H9 (cell line): ENCODE measurements around the gene MOGAT2. TPM values are rescaled to one million over a fixed set of nuclear protein-coding genes. Genes with fewer than 3 reads are reported as not detected.

ENCODE experiments used
- DNase-seq: peaks from one replicate; pipeline ENCODE4 v3.0.0-alpha.2; 2017
- H2AFZ ChIP-seq: one replicate; pipeline ENCODE4 v1.6.1; 2013; ENCODE audit warnings: mild to moderate bottlenecking, low read length, control low read depth, moderate library complexity
- H2AK5ac ChIP-seq: 2 replicates; pipeline ENCODE4 v1.6.1; 2013; ENCODE audit warnings: low read length, control low read depth, mixed read lengths; ENCODE audit not compliant: insufficient read length
- H2BK120ac ChIP-seq: one replicate; pipeline ENCODE4 v1.6.1; 2013; ENCODE audit warnings: low read depth, mild to moderate bottlenecking, low read length, control low read depth, inconsistent platforms; ENCODE audit not compliant: poor library complexity, severe bottlenecking
- H2BK12ac ChIP-seq: 2 replicates; pipeline ENCODE4 v1.6.1; 2013; ENCODE audit warnings: low read length, control low read depth, mixed read lengths, low read depth; ENCODE audit not compliant: insufficient read length
- H2BK15ac ChIP-seq: 2 replicates; pipeline ENCODE4 v1.6.1; 2013; ENCODE audit warnings: low read depth, low read length, control low read depth
- H2BK20ac ChIP-seq: one replicate; pipeline ENCODE4 v1.6.1; 2013; ENCODE audit warnings: low read depth, mild to moderate bottlenecking, low read length, control low read depth, inconsistent platforms; ENCODE audit not compliant: poor library complexity, severe bottlenecking
- H2BK5ac ChIP-seq: 2 replicates; pipeline ENCODE4 v1.6.1; 2013; ENCODE audit warnings: low read length, control low read depth, mixed read lengths; ENCODE audit not compliant: insufficient read length
- H3K14ac ChIP-seq: 2 replicates; pipeline ENCODE4 v1.6.1; 2013; ENCODE audit warnings: low read length, control low read depth; ENCODE audit not compliant: insufficient read depth
- H3K18ac ChIP-seq: 2 replicates; pipeline ENCODE4 v1.6.1; 2013; ENCODE audit warnings: low read depth, mild to moderate bottlenecking, mixed read lengths, low read length, control low read depth; ENCODE audit not compliant: insufficient read length
- H3K23ac ChIP-seq: 2 replicates; pipeline ENCODE4 v1.6.1; 2013; ENCODE audit warnings: low read length, control low read depth, mixed read lengths, low read depth; ENCODE audit not compliant: insufficient read length
- H3K23me2 ChIP-seq: 2 replicates; pipeline ENCODE4 v1.6.1; 2013; ENCODE audit warnings: low read depth, mild to moderate bottlenecking, mixed read lengths, low read length, control low read depth; ENCODE audit not compliant: insufficient read length, poor library complexity, severe bottlenecking
- H3K27ac ChIP-seq: 2 replicates; pipeline ENCODE4 v1.5.1; 2013; ENCODE audit warnings: low read length, control low read depth, mixed read lengths, low read depth; ENCODE audit not compliant: insufficient read length
- H3K27me3 ChIP-seq: 2 replicates; pipeline ENCODE4 v1.6.1; 2013; ENCODE audit warnings: low read length, control low read depth, inconsistent platforms; ENCODE audit not compliant: insufficient read depth
- H3K4ac ChIP-seq: 2 replicates; pipeline ENCODE4 v1.6.1; 2013; ENCODE audit warnings: low read depth, mild to moderate bottlenecking, control low read depth, inconsistent platforms, low read length, moderate library complexity
- H3K4me1 ChIP-seq: 2 replicates; pipeline ENCODE4 v1.6.1; 2013; ENCODE audit warnings: low read length, control low read depth, inconsistent platforms; ENCODE audit not compliant: insufficient read depth
- H3K4me2 ChIP-seq: 2 replicates; pipeline ENCODE4 v1.6.1; 2013; ENCODE audit warnings: low read length, control low read depth, mixed read lengths; ENCODE audit not compliant: insufficient read length, insufficient read depth
- H3K56ac ChIP-seq: 2 replicates; pipeline ENCODE4 v1.6.1; 2013; ENCODE audit warnings: low read depth, mild to moderate bottlenecking, mixed read lengths, low read length, control low read depth; ENCODE audit not compliant: insufficient read length
- H3K79me1 ChIP-seq: 2 replicates; pipeline ENCODE4 v1.6.1; 2013; ENCODE audit warnings: low read depth, mild to moderate bottlenecking, moderate library complexity, low read length, control low read depth, inconsistent platforms; ENCODE audit not compliant: insufficient read depth, poor library complexity, severe bottlenecking
- H3K79me2 ChIP-seq: 2 replicates; pipeline ENCODE4 v1.6.1; 2013; ENCODE audit warnings: low read length, control low read depth, inconsistent platforms; ENCODE audit not compliant: insufficient read depth
- H3K9ac ChIP-seq: 2 replicates; pipeline ENCODE4 v1.6.1; 2013; ENCODE audit warnings: low read length, control low read depth, mixed read lengths; ENCODE audit not compliant: insufficient read length; ENCODE audit errors: extremely low read depth
- H3K9me3 ChIP-seq: one replicate; pipeline ENCODE4 v1.6.1; 2013; ENCODE audit warnings: low read depth, low read length, inconsistent platforms; ENCODE audit not compliant: control insufficient read depth
- H3T11ph ChIP-seq: one replicate; pipeline ENCODE4 v1.6.1; 2013; ENCODE audit warnings: mild to moderate bottlenecking, low read length, control low read depth, inconsistent platforms
- H4K20me1 ChIP-seq: one replicate; pipeline ENCODE4 v1.6.1; 2013; ENCODE audit not compliant: control insufficient read depth, insufficient read length, insufficient read depth
- H4K5ac ChIP-seq: 2 replicates; pipeline ENCODE4 v1.6.1; 2013; ENCODE audit warnings: low read depth, mild to moderate bottlenecking, mixed read lengths, low read length, control low read depth; ENCODE audit not compliant: insufficient read length
- H4K8ac ChIP-seq: replicated peaks from 2 replicates; pipeline ENCODE4 v1.6.1; 2013; ENCODE audit warnings: low read length, control low read depth, mixed read lengths, low read depth; ENCODE audit not compliant: insufficient read length
- H4K91ac ChIP-seq: 2 replicates; pipeline ENCODE4 v1.6.1; 2013; ENCODE audit warnings: low read depth, mild to moderate bottlenecking, moderate library complexity, mixed read lengths, low read length, control low read depth; ENCODE audit not compliant: insufficient read length
- H3K27ac Mint-ChIP-seq, 3 experiments: 2 replicates in 2 of 3; 3 replicates in 1 of 3; pipeline ENCODE4 v1.8.0; 2020 to 2021; ENCODE audit warnings: mixed read lengths in 3 of 3, mild to moderate bottlenecking in 1 of 3, moderate library complexity in 1 of 3
- H3K27me3 Mint-ChIP-seq: 2 replicates; pipeline ENCODE4 v1.8.0; 2021; ENCODE audit warnings: low read depth, mild to moderate bottlenecking, moderate library complexity, mixed read lengths
- H3K36me3 Mint-ChIP-seq, 3 experiments: 2 replicates in 2 of 3; 3 replicates in 1 of 3; pipeline ENCODE4 v1.8.0; 2020 to 2021; ENCODE audit warnings: low read depth in 3 of 3, mixed read lengths in 3 of 3; ENCODE audit not compliant: insufficient read depth in 1 of 3
- H3K4me1 Mint-ChIP-seq, 2 experiments: 2 replicates each; pipeline ENCODE4 v1.8.0; 2020; ENCODE audit warnings: mixed read lengths in 2 of 2
- H3K4me3 Mint-ChIP-seq, 2 experiments: 2 replicates in 1 of 2; 3 replicates in 1 of 2; pipeline ENCODE4 v1.8.0; 2020 to 2021; ENCODE audit warnings: mild to moderate bottlenecking in 2 of 2, mixed read lengths in 2 of 2, moderate library complexity in 1 of 2
- H3K9me3 Mint-ChIP-seq, 2 experiments: 2 replicates in 1 of 2; 3 replicates in 1 of 2; pipeline ENCODE4 v1.8.0; 2020; ENCODE audit warnings: mild to moderate bottlenecking in 2 of 2, mixed read lengths in 2 of 2, moderate library complexity in 1 of 2
- WGBS: extraction: QIAGEN DNeasy Blood & Tissue Kit; methylation state at CpG from one replicate; pipeline ENCODE4 v1.1.7; 2013; ENCODE audit warnings: missing lambda C conversion rate, low lambda C conversion rate, mixed read lengths; ENCODE audit not compliant: insufficient read length; ENCODE audit errors: extremely low coverage; 5-methylcytosine and 5-hydroxymethylcytosine counted together
- total RNA-seq: library from RNA; stranded (reverse); gene quantifications from 2 replicates; pipeline ENCODE4 v1.2.1, GENCODE V29; 2021
- TF ChIP-seq, protein P1 (sequence below): fragments of 200-600 bp; sonication (generic); conservative IDR thresholded peaks from 3 replicates; pipeline ENCODE4 v1.8.0; 2021; ENCODE audit warnings: antibody characterized with exemption, mild to moderate bottlenecking

The MOGAT2 gene
- total RNA-seq, 1 experiment from 2014 or later = not detected

DNA sequence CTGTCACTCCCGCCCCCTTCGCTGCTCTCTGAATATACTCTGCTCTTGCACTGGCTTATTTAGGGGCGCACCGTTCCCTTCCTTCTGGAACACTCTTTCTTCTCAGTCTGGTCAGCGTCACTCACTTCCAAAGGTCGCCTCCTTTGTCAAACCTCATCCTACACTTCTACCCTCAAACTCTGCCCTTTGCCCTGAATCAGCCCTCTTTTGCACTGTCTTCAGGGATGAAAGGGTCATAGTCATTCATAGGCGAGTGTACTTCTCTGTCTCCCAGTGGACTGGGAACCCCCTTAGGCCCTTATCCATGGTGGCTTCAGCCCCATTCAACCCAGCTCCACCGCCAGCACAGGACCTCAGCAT, 15.4 kb downstream of the MOGAT2 start:
- Histone ChIP-seq H4K5ac (no peak overlapping the region), H2BK20ac (no peak overlapping the region), H3K4ac (no peak overlapping the region), H3K18ac (no peak overlapping the region), H3K79me2 (no peaks in the 10 kb centered on the region), H2AFZ (no peak overlapping the region), H3K23ac (no peak overlapping the region), H2BK5ac (no peak overlapping the region), H2BK120ac (no peak overlapping the region), H3K79me1 (no peaks in the 10 kb centered on the region), H3K4me2 (no peak overlapping the region), H3T11ph (no peak overlapping the region), H3K23me2 (no peaks in the 10 kb centered on the region), H3K4me1 (no peaks in the 10 kb centered on the region), H3K9ac (no peak overlapping the region), H3K9me3 (no peaks in the 10 kb centered on the region), H2BK12ac (no peak overlapping the region), H3K56ac (no peak overlapping the region), H2BK15ac (no peak overlapping the region), H4K91ac (no peak overlapping the region), H3K27me3 (no peaks in the 10 kb centered on the region), H4K8ac (no peak overlapping the region), H3K14ac (no peak overlapping the region), H4K20me1 (no peaks in the 10 kb centered on the region), H2AK5ac (no peak overlapping the region), H3K27ac (no peak overlapping the region)
- WGBS = no CpG with 5 or more reads among the region's 8 CpGs
- H3K9me3 Mint-ChIP-seq = no peaks in the 10 kb centered on the region
- TF ChIP-seq, protein P1, sequence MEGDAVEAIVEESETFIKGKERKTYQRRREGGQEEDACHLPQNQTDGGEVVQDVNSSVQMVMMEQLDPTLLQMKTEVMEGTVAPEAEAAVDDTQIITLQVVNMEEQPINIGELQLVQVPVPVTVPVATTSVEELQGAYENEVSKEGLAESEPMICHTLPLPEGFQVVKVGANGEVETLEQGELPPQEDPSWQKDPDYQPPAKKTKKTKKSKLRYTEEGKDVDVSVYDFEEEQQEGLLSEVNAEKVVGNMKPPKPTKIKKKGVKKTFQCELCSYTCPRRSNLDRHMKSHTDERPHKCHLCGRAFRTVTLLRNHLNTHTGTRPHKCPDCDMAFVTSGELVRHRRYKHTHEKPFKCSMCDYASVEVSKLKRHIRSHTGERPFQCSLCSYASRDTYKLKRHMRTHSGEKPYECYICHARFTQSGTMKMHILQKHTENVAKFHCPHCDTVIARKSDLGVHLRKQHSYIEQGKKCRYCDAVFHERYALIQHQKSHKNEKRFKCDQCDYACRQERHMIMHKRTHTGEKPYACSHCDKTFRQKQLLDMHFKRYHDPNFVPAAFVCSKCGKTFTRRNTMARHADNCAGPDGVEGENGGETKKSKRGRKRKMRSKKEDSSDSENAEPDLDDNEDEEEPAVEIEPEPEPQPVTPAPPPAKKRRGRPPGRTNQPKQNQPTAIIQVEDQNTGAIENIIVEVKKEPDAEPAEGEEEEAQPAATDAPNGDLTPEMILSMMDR = no peak
- H3K27ac Mint-ChIP-seq = no peak overlapping the region
- no peaks in the 10 kb centered on the region; a peak in 1 of 7 replicates for H3K36me3 Mint-ChIP-seq
- peaks cover 14% of the 10 kb centered on the region for H3K27me3 Mint-ChIP-seq
- DNase-seq = no peak
- H3K4me3 Mint-ChIP-seq = no peak overlapping the region
- H3K4me1 Mint-ChIP-seq = no peaks in the 10 kb centered on the region; a peak in 1 of 4 replicates
